NAMALWA (cell line): ENCODE data around the gene WDR87.
"Not testable (repeated sequence)": the region's sequence is repeated elsewhere in the genome, so short reads cannot be mapped to it uniquely, and the experiment has no call there.

Source experiments
- DNase-seq: peaks from one replicate; pipeline ENCODE4 v3.0.0-alpha.2; 2015; ENCODE audit warnings: low spot score

The WDR87 gene

GRCh38 chr19:37877147-37877546 is 29.2 kb downstream of the WDR87 start:
- DNase-seq: no peak

DNA sequence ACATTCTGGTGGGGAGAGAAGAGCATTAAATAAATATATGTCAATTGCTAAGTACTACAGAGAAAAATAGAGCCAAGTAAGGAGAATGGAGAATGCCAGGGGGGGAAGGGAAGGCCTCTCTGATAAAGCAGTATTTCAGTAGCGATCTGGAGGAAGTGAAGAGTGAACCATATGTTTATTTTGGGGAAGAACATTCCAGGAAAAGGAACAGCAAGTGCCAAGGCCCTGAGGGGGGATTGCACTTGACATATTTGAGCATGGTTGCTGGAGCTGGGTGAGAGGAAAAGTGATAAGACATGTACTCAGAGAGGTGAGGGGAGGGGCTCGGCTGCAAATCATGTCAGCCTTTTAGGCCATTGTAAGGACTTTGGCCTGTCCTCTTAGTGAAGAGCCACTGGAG is 30.4 kb downstream of the WDR87 start:
- no peak for DNase-seq

DNA sequence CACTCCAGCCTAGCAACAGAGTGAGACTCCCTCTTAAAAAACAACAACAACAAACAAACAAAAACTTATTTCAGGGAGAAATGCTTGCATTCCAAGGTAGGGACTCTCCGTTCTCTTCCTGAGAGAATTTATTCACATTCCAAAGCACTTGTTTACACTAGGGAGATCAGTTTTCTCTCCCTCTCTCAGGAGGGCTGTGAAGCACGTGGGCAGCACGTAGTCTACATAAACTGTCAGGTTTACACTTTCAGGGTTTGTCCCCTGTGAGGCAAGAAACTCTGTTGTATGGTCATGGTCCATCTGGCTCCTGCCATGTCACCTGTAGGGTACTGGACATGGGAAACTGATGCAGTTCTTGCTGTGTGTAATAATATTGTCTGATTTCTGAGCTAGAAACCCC is 31.6 kb downstream of the WDR87 start:
- no peak for DNase-seq

- no peak for DNase-seq
Observed at GRCh38 chr19:37872383-37872782, 34.0 kb downstream of the WDR87 start.

- DNase-seq: no peak
Observed at GRCh38 chr19:37869766-37870340, 36.5 kb downstream of the WDR87 start.

- no peak for DNase-seq
Observed at GRCh38 chr19:37867831-37868230, 38.6 kb downstream of the WDR87 start.

DNA sequence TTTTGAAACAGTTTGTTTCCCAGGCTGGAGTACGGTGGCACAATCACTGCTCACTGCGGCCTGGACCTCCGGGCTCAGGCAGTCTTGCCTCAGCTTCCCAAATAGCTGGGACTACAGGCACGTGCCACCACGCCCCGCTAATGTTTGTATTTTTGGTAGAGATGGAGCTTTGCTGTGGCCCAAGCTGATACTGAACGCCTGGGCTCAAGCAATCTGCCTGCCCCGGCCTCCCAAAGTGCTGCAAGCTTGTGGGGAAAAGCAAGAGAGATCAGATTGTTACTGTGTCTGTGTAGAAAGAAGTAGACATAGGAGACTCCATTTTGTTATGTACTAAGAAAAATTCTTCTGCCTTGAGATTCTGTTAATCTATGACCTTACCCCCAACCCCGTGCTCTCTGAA is 40.5 kb downstream of the WDR87 start:
- DNase-seq: not testable (repeated sequence)

GRCh38 chr19:37864501-37864900 is 41.9 kb downstream of the WDR87 start:
- DNase-seq: no peak

DNA sequence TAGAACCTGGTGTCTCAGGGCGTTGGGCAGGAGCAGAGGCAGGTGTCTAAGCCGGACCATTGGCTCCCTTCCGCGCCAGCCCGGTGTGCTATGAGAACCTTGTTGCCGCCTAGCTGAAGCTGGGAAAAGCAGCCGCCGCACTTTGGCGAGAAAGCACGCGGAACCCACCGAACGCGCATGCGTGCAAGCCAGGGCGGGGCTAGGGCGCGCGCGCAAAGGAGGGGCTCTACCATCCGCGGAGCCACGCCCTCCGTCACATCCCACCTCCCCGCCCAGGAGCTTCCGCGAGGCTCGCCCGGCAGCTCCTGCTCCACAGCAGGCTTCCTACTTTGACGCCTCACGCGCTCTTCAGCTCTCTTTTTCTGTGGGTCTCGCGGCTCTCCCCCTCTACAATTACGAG is 51.3 kb downstream of the WDR87 start:
- peak; percentile 54 for DNase-seq

GRCh38 chr19:37845932-37846331 is 60.5 kb downstream of the WDR87 start:
- DNase-seq: no peak
